Heart right ventricle (tissue), 16 donors: Measurements from ENCODE around the gene EIF1. TPM values are rescaled to one million over a fixed set of nuclear protein-coding genes. Genes with fewer than 3 reads are reported as not detected.

Experiments used
- ATAC-seq, 8 donors: fragments of 200-7000 bp; cut with Tn5 transposase; one replicate each; pipeline ENCODE4 v1.9.1; 2020; ENCODE audit warnings: mild to moderate bottlenecking in 8 of 8, moderate library complexity in 8 of 8, moderate number of reproducible peaks in 1 of 8
- DNase-seq, 2 donors: peaks; one replicate each; pipeline ENCODE4 v3.0.0-alpha.2; 2020
- H3K27ac ChIP-seq, 10 donors: fragments of 200-600 bp; sonication (generic) in 2 of 10; one replicate each; pipeline versions ENCODE4 v1.5.0 to v1.8.0; 2020 to 2022; ENCODE audit warnings: mild to moderate bottlenecking in 3 of 10
- H3K27me3 ChIP-seq, 7 donors: fragments of 200-600 bp; one replicate each; pipeline ENCODE4 v1.8.0; 2021 to 2022; ENCODE audit warnings: mild to moderate bottlenecking in 2 of 7
- H3K36me3 ChIP-seq, 9 donors: fragments of 200-600 bp; sonication (generic) in 1 of 9; one replicate each; pipeline versions ENCODE4 v1.5.0 to v1.8.0; 2020 to 2022; ENCODE audit warnings: mild to moderate bottlenecking in 2 of 9
- H3K4me1 ChIP-seq, 9 donors: fragments of 200-600 bp; sonication (generic) in 1 of 9; one replicate each; pipeline versions ENCODE4 v1.5.0 to v1.8.0; 2020 to 2022; ENCODE audit warnings: mild to moderate bottlenecking in 4 of 9
- H3K4me3 ChIP-seq, 10 donors: fragments of 200-600 bp; sonication (generic) in 2 of 10; one replicate each; pipeline versions ENCODE4 v1.5.0 to v1.8.0; 2020 to 2022; ENCODE audit warnings: mild to moderate bottlenecking in 7 of 10, moderate library complexity in 2 of 10
- H3K9me3 ChIP-seq, 11 donors: fragments of 200-600 bp in 10 of 11; sonication (generic) in 2 of 11; one replicate each; pipeline versions ENCODE4 v1.5.0 to v1.8.0; 2013 to 2022; ENCODE audit warnings: mild to moderate bottlenecking in 2 of 11, control low read depth in 1 of 11, moderate library complexity in 1 of 11
- CTCF ChIP-seq, 9 donors: fragments of 200-600 bp; sonication (generic) in 2 of 9; IDR thresholded peaks; one replicate each; pipeline versions ENCODE4 v1.5.0 to v1.8.0; 2021 to 2022; ENCODE audit warnings: antibody characterized with exemption in 9 of 9, mild to moderate bottlenecking in 5 of 9, moderate library complexity in 1 of 9
- WGBS, 2 donors: extraction: QIAGEN DNeasy Blood & Tissue Kit; methylation state at CpG; one replicate each; pipeline ENCODE4 v1.1.7; 2013; ENCODE audit warnings: inconsistent platforms in 1 of 2; 5-methylcytosine and 5-hydroxymethylcytosine counted together
- intact Hi-C, 10 donors: fragments of 100-400 bp; cut with DNase I; formaldehyde crosslinking; loops; one replicate each; pipeline versions ENCODE4 v1.11.1 to v1.14.2; 2022
- polyA plus RNA-seq, 2 donors: library from polyadenylated mRNA; stranded (reverse); fragments of 200-250 nt; gene quantifications; one replicate each; pipeline ENCODE4 v1.2.3, GENCODE V29; 2013
- total RNA-seq, 10 donors: library from RNA; stranded (reverse); fragmentation: NEBNext Ultra II Directional in 3 of 10; extraction: Animal tissue kit (Norgen Biotek cat#: 25700) in 3 of 10; gene quantifications; one replicate each; pipeline versions ENCODE4 v1.2.1 to v1.2.4, GENCODE V29; 2021 to 2023
- donor health status: Arrhythmogenic right ventricular cardiomyopathy.
- donor health status: ischemic (EF 13 %, LVEDD 7.1; RV severe dilation, severe dysfunction).
- donor health status: healthy with polysubstance abuse.
- donor health status: DM: no; HTN: yes; CAD: no.
- donor health status: DM: no; HTN: no; CAD: no.
- donor health status: ischemic (EF 25% LVEDD 6.9; RV normal size, moderate dysfunction).
- donor health status: ischemic (EF 25% LVEDD 5.7; RV mildly dilated, moderate dysfunction).
- donor health status: healthy.
- donor health status: DM: yes; HTN: yes; CAD: no.
- donor health status: Ischemic cardiomyopathy.
- donor health status: ischemic (EF 35%, LVEDD 5.7; RV mildly dilated, moderate dysfunction).
- donor health status: nonischemic (EF 11% LVEDD 7.7; RV severe dilation, severe dysfunction).
- donor health status: DM: yes; HTN: yes; CAD: no.
- donor health status: PGD.
- donor health status: ischemic (EF 29% LVEDD 5.4; RV normal size, mild dysfunction).
- donor health status: nonischemic (EF 23%, LVEDD 6.1; RV moderate dilation, normal function).

EIF1 gene
- total and polyA plus RNA-seq, 12 donors: 551 to 1,330 (median 1,272) TPM

DNA sequence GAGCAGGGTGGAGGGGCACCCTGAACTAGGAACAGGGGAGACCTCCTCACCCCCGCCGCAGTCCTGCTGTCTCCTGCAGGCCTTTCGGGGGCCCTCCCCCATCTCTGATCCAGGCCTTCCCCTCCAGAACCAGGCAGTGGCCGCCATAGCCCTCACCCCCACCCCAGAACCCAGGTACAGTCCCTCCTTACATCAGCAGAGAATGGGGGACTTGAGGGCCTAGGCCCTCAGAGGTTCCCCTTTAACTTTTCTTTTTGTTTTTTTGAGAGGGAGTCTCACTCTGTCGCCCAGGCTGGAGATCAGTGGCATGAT is 50.1 kb downstream of the EIF1 start:
- DNase-seq: no peak
- Histone ChIP-seq H3K4me3 (no peak overlapping the region), H3K9me3 (no peaks in the 10 kb centered on the region), H3K36me3 (no peaks in the 10 kb centered on the region), H3K4me1 (peaks cover 7 to 24% (median 19%) of the 10 kb centered on the region in 9 donors), H3K27me3 (peaks cover 19 to 42% (median 41%) of the 10 kb centered on the region in 7 donors), H3K27ac (no peak overlapping the region)
- whole genome bisulfite sequencing, 2 donors: 96 to 99% methylated on average over 5 of the region's 5 CpGs
- intact Hi-C loops: loop anchor here (1.0 to 10.0 kb wide), 3 partner anchors 62 to 226 kb away; partner anchors contain the start of gene CNP (in 1 of the 10)
- no peak for ATAC-seq
- TF ChIP-seq CTCF (IDR thresholded peaks at IDR 0.05): no peak

DNA sequence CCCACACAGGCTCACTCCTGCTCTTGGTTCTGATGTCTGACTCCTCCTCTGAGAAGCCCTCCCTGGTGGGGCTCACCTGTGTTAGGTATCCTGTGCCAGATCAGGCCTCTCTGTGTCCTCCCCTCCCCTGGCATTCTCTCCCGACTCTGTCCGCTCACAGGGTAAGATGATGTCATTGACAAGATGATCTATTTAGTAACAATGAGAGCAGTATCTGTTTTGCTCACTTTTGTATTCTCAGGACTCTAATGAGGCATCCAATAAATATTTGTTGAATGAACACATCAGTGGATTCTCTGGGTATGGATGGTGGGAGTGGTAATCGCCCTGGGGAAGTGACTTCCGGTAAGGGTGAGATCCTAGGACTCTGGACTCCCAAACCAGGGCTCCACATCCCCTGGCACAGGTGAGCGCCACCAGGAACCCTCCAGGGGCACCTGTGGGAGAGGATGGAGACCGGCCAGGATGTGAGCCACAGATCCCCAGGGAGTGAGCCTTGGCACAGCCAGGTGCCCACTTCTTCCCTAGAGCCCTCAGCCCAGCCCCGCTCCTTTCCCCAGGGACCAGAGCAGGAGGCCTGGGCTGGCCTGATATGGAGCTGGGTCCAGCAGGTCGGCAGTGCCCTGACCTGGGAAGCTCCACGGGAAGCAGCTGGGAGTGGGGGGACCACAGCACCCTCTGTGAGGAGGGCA is 51.1 kb downstream of the EIF1 start:
- ATAC-seq: no peak

DNA sequence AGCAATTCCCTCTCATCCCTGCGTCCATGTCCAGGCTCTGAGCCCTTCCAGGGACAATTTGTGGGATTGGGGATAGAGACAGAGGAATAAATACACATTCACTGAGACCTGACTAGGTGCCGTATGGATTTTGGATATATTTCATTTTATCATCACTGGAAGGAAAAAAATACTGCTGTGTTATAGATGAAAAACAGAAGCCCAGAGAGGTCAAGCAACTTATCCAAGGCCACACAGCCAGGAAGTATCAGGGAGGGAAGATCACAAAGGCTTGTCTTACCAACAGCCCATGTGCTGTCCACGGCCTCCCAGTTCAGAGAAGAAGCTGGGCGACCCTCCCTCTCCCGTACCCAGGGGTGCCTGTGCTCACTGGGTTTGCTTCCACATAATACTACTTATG is 51.8 kb downstream of the EIF1 start:
- Histone ChIP-seq H3K27ac (no peak overlapping the region), H3K9me3 (no peaks in the 10 kb centered on the region), H3K27me3 (peaks cover 4 to 24% (median 24%) of the 10 kb centered on the region in 7 donors), H3K36me3 (no peaks in the 10 kb centered on the region), H3K4me3 (no peak overlapping the region), H3K4me1 (peaks cover 0 to 8% (median 3%) of the 10 kb centered on the region in 9 donors)
- no peak for ATAC-seq
- no peak for TF ChIP-seq CTCF (IDR thresholded peaks at IDR 0.05)
- WGBS, 2 donors: 92 to 97% methylated on average over 5 of the region's 5 CpGs
- DNase-seq: no peak
- intact Hi-C loops: no loop called here

More for the DNA sequence above, 51.1 kb downstream of the EIF1 start:
- H3K4me3 ChIP-seq: no peak overlapping the region
- no peak overlapping the region for H3K27ac ChIP-seq
- H3K27me3 ChIP-seq: peaks cover 11 to 31% (median 31%) of the 10 kb centered on the region in 7 donors
- no peaks in the 10 kb centered on the region for H3K36me3 ChIP-seq
- 66 to 80% methylated on average over 9 of the region's 9 CpGs for WGBS, 2 donors
- H3K4me1 ChIP-seq: peaks cover 0 to 14% (median 8%) of the 10 kb centered on the region in 9 donors
- DNase-seq: no peak
- TF ChIP-seq CTCF (IDR thresholded peaks at IDR 0.05): no peak
- intact Hi-C loops: loop anchor here in 5 of 10 donors (2.0 to 10.0 kb wide), 2 partner anchors 61 to 225 kb away; partner anchors contain the start of gene CNP (in 1 of the 5)
- H3K9me3 ChIP-seq: no peaks in the 10 kb centered on the region

DNA sequence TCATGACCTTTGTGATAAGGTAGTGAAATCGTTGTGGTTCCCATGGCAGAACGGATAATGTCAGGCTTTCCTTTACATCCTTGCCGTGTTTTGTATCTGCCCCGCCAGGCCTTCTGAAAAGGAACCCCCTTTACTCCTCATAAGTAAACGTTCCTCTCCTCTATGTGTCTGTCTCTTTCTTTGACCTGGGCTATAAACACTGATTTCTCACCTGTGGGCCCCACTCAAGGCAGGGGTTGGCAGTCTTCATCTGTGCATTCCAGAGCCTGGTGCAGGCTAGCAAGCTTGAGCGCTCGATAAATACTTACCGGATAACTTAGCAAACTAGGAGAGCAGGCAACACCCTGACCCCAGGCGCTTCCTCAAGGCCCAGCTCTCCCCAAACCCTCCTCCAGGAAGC is 53.0 kb downstream of the EIF1 start:
- Histone ChIP-seq H3K27ac (no peak overlapping the region), H3K27me3 (peaks cover 0 to 12% (median 12%) of the 10 kb centered on the region in 7 donors), H3K4me3 (no peak overlapping the region), H3K9me3 (no peaks in the 10 kb centered on the region), H3K36me3 (no peaks in the 10 kb centered on the region), H3K4me1 (peaks cover 0 to 8% (median 3%) of the 10 kb centered on the region in 9 donors)
- no peak for DNase-seq
- intact Hi-C loops: no loop called here
- 85 to 87% methylated on average over 9 of the region's 9 CpGs for WGBS, 2 donors
- no peak for ATAC-seq
- TF ChIP-seq CTCF (IDR thresholded peaks at IDR 0.05): no peak

Other genes with a start within 250 kb of the EIF1 start
- not detected for gene KRT38, start 247.9 kb upstream of the EIF1 start, total RNA-seq
- not detected for gene KRT38, start 247.9 kb upstream of the EIF1 start, polyA plus RNA-seq
- under 1 TPM in 2 of 10 donors, not detected in 8; 0.14 to 0.21 TPM for gene KRT32, start 221.5 kb upstream of the EIF1 start, total RNA-seq
- gene KRT32, start 221.5 kb upstream of the EIF1 start, polyA plus RNA-seq: under 1 TPM in 1 of 2 donors, not detected in 1; 0.22 TPM
- gene KRT35, start 207.7 kb upstream of the EIF1 start, total RNA-seq: not detected
- gene KRT35, start 207.7 kb upstream of the EIF1 start, polyA plus RNA-seq: not detected
- gene KRT36, start 199.0 kb upstream of the EIF1 start, total RNA-seq: not detected
- not detected for gene KRT36, start 199.0 kb upstream of the EIF1 start, polyA plus RNA-seq
- not detected for gene KRT13, start 183.3 kb upstream of the EIF1 start, total RNA-seq
- 1 to 10 TPM in 1 of 2 donors, not detected in 1; 6.7 TPM for gene KRT13, start 183.3 kb upstream of the EIF1 start, polyA plus RNA-seq
- under 1 TPM in 1 of 10 donors, not detected in 9; 0.07 TPM for gene KRT15, start 170.0 kb upstream of the EIF1 start, total RNA-seq
- gene KRT15, start 170.0 kb upstream of the EIF1 start, polyA plus RNA-seq: under 1 TPM in 1 of 2 donors, not detected in 1; 0.22 TPM
- 1 to 10 TPM in 3 of 10 donors, under 1 TPM in 7; 0.37 to 5.7 (median 0.77) TPM for gene KRT19, start 160.6 kb upstream of the EIF1 start, total RNA-seq
- gene KRT19, start 160.6 kb upstream of the EIF1 start, polyA plus RNA-seq: 1 to 10 TPM; 1.2 to 1.7 TPM
- gene KRT9, start 116.8 kb upstream of the EIF1 start, total RNA-seq: not detected
- not detected for gene KRT9, start 116.8 kb upstream of the EIF1 start, polyA plus RNA-seq
- not detected for gene KRT14, start 102.0 kb upstream of the EIF1 start, total RNA-seq
- under 1 TPM in 1 of 2 donors, not detected in 1; 0.30 TPM for gene KRT14, start 102.0 kb upstream of the EIF1 start, polyA plus RNA-seq
- gene KRT16, start 76.1 kb upstream of the EIF1 start, total RNA-seq: under 1 TPM in 1 of 10 donors, not detected in 9; 0.15 TPM
- gene KRT16, start 76.1 kb upstream of the EIF1 start, polyA plus RNA-seq: under 1 TPM; 0.12 to 0.44 TPM
- not detected for gene KRT17, start 64.3 kb upstream of the EIF1 start, total RNA-seq
- gene KRT17, start 64.3 kb upstream of the EIF1 start, polyA plus RNA-seq: under 1 TPM in 1 of 2 donors, not detected in 1; 0.07 TPM
- gene GAST, start 23.4 kb downstream of the EIF1 start, total RNA-seq: not detected
- gene GAST, start 23.4 kb downstream of the EIF1 start, polyA plus RNA-seq: not detected
- gene HAP1, start 45.8 kb downstream of the EIF1 start, total RNA-seq: under 1 TPM in 1 of 10 donors, not detected in 9; 0.18 TPM
- gene HAP1, start 45.8 kb downstream of the EIF1 start, polyA plus RNA-seq: under 1 TPM in 1 of 2 donors, not detected in 1; 0.03 TPM
- 100 to 1,000 TPM; 113 to 217 (median 156) TPM for gene JUP, start 97.8 kb downstream of the EIF1 start, total RNA-seq
- gene JUP, start 97.8 kb downstream of the EIF1 start, polyA plus RNA-seq: 10 to 100 TPM; 80.2 to 95.8 TPM
- 1 to 10 TPM; 2.0 to 7.5 (median 3.8) TPM for gene P3H4, start 123.1 kb downstream of the EIF1 start, total RNA-seq
- gene P3H4, start 123.1 kb downstream of the EIF1 start, polyA plus RNA-seq: 1 to 10 TPM; 5.6 to 7.3 TPM
- 10 to 100 TPM in 4 of 10 donors, 1 to 10 TPM in 6; 4.8 to 31.8 (median 8.7) TPM for gene FKBP10, start 124.1 kb downstream of the EIF1 start, total RNA-seq
- gene FKBP10, start 124.1 kb downstream of the EIF1 start, polyA plus RNA-seq: 10 to 100 TPM; 27.8 to 29.3 TPM
- gene NT5C3B, start 147.3 kb downstream of the EIF1 start, total RNA-seq: 10 to 100 TPM; 14.5 to 25.0 (median 20.5) TPM
- 10 to 100 TPM; 42.1 to 48.5 TPM for gene NT5C3B, start 147.3 kb downstream of the EIF1 start, polyA plus RNA-seq
- under 1 TPM in 4 of 10 donors, not detected in 6; 0.12 to 0.25 (median 0.18) TPM for gene KLHL10, start 148.9 kb downstream of the EIF1 start, total RNA-seq
- gene KLHL10, start 148.9 kb downstream of the EIF1 start, polyA plus RNA-seq: under 1 TPM in 1 of 2 donors, not detected in 1; 0.01 TPM
- gene KLHL11, start 176.5 kb downstream of the EIF1 start, total RNA-seq: 1 to 10 TPM; 2.1 to 4.9 (median 3.6) TPM
- gene KLHL11, start 176.5 kb downstream of the EIF1 start, polyA plus RNA-seq: 1 to 10 TPM; 1.4 TPM
- gene ACLY, start 230.1 kb downstream of the EIF1 start, total RNA-seq: 10 to 100 TPM; 22.0 to 42.2 (median 25.2) TPM
- gene ACLY, start 230.1 kb downstream of the EIF1 start, polyA plus RNA-seq: 10 to 100 TPM; 12.1 to 27.0 TPM
- gene ODAD4, start 241.7 kb downstream of the EIF1 start, total RNA-seq: 1 to 10 TPM in 3 of 10 donors, under 1 TPM in 7; 0.23 to 1.6 (median 0.63) TPM
- gene ODAD4, start 241.7 kb downstream of the EIF1 start, polyA plus RNA-seq: 1 to 10 TPM; 1.2 to 1.5 TPM